ENCODE results near the gene IGFLR1.

- TF ChIP-seq CTCF (IDR thresholded peaks at IDR 0.05) (no peak), ZFX (IDR thresholded peaks at IDR 0.05; ENCODE audit: borderline replicate concordance) (no peak)
Measured at GRCh38 chr19:35768082-35768421, 25.8 kb upstream of the IGFLR1 start.

Data from 22Rv1 (cell line).